ENCODE data around the gene CCDC3. TPM values are rescaled to one million over a fixed set of nuclear protein-coding genes. Genes with fewer than 3 reads are reported as not detected.

The CCDC3 gene
- total RNA-seq, 1 experiment from 2014 or later = not detected

GRCh38 chr10:12960941-12961340 lies 40.6 kb downstream of the CCDC3 start:
- no peak for TF ChIP-seq CTCF (IDR thresholded peaks at IDR 0.05; ENCODE audit: unreplicated experiment)
- H3K4me3 Mint-ChIP-seq (ENCODE audit: unreplicated experiment) = no peak overlapping the region
- H3K4me1 Mint-ChIP-seq (ENCODE audit: insufficient read depth, unreplicated experiment) = peaks cover 6% of the 10 kb centered on the region
- no peak overlapping the region for H3K27ac Mint-ChIP-seq (ENCODE audit: low read depth, unreplicated experiment)
- no peak for DNase-seq (ENCODE audit: unreplicated experiment)
- H3K36me3 Mint-ChIP-seq (ENCODE audit: insufficient read depth, unreplicated experiment) = no peaks in the 10 kb centered on the region
- CTCF ChIA-PET = no interaction called here
- H3K9me3 Mint-ChIP-seq (ENCODE audit: unreplicated experiment) = no peaks in the 10 kb centered on the region
- intact Hi-C loops (cut with micrococcal nuclease) = no loop called here
- no peaks in the 10 kb centered on the region for H3K27me3 Mint-ChIP-seq (ENCODE audit: insufficient read depth, unreplicated experiment)
- no TSS peak for BruUV-seq (replicated peaks)
- POLR2A ChIA-PET = no interaction called here

GRCh38 chr10:12960334-12960898 lies 41.1 kb downstream of the CCDC3 start:
- ChIA-PET CTCF (interaction anchor here (0.6 kb wide), 1 partner anchor 12 kb away, joined by 3 read pairs; no protein-coding TSS in a partner anchor), POLR2A (interaction anchor here (0.6 kb wide), 1 partner anchor 137 kb away, joined by 3 read pairs; no protein-coding TSS in a partner anchor)
- intact Hi-C loops (cut with micrococcal nuclease) = no loop called here
- no peak overlapping the region for H3K4me3 Mint-ChIP-seq (ENCODE audit: unreplicated experiment)
- H3K36me3 Mint-ChIP-seq (ENCODE audit: insufficient read depth, unreplicated experiment) = no peaks in the 10 kb centered on the region
- no peak for DNase-seq (ENCODE audit: unreplicated experiment)
- no TSS peak for BruUV-seq (replicated peaks)
- H3K27ac Mint-ChIP-seq (ENCODE audit: low read depth, unreplicated experiment) = no peak overlapping the region
- no peaks in the 10 kb centered on the region for H3K27me3 Mint-ChIP-seq (ENCODE audit: insufficient read depth, unreplicated experiment)
- H3K9me3 Mint-ChIP-seq (ENCODE audit: unreplicated experiment) = no peaks in the 10 kb centered on the region
- no peak for TF ChIP-seq CTCF (IDR thresholded peaks at IDR 0.05; ENCODE audit: unreplicated experiment)
- H3K4me1 Mint-ChIP-seq (ENCODE audit: insufficient read depth, unreplicated experiment) = peaks cover under 1% of the 10 kb centered on the region

- TF ChIP-seq CTCF (IDR thresholded peaks at IDR 0.05; ENCODE audit: unreplicated experiment) = no peak
- POLR2A ChIA-PET = no interaction called here
- DNase-seq (ENCODE audit: unreplicated experiment) = no peak
- H3K4me3 Mint-ChIP-seq (ENCODE audit: unreplicated experiment) = no peak overlapping the region
- no peaks in the 10 kb centered on the region for H3K27me3 Mint-ChIP-seq (ENCODE audit: insufficient read depth, unreplicated experiment)
- H3K9me3 Mint-ChIP-seq (ENCODE audit: unreplicated experiment) = no peaks in the 10 kb centered on the region
- CTCF ChIA-PET = interaction anchor here (1.1 kb wide), 1 partner anchor 17 kb away, joined by 3 read pairs; no protein-coding TSS in a partner anchor
- intact Hi-C loops (cut with micrococcal nuclease) = no loop called here
- H3K4me1 Mint-ChIP-seq (ENCODE audit: insufficient read depth, unreplicated experiment) = no peaks in the 10 kb centered on the region
- no peaks in the 10 kb centered on the region for H3K36me3 Mint-ChIP-seq (ENCODE audit: insufficient read depth, unreplicated experiment)
- no peak overlapping the region for H3K27ac Mint-ChIP-seq (ENCODE audit: low read depth, unreplicated experiment)
- no TSS peak for BruUV-seq (replicated peaks)
Measured at GRCh38 chr10:12958546-12959110, 42.9 kb downstream of the CCDC3 start.

GRCh38 chr10:12957081-12957480 lies 44.4 kb downstream of the CCDC3 start:
- no peaks in the 10 kb centered on the region for H3K36me3 Mint-ChIP-seq (ENCODE audit: insufficient read depth, unreplicated experiment)
- no peak for TF ChIP-seq CTCF (IDR thresholded peaks at IDR 0.05; ENCODE audit: unreplicated experiment)
- no peaks in the 10 kb centered on the region for H3K27me3 Mint-ChIP-seq (ENCODE audit: insufficient read depth, unreplicated experiment)
- no peaks in the 10 kb centered on the region for H3K9me3 Mint-ChIP-seq (ENCODE audit: unreplicated experiment)
- ChIA-PET POLR2A (interaction anchor here (1.2 kb wide), 1 partner anchor 28 kb away, joined by 3 read pairs; no protein-coding TSS in a partner anchor), CTCF (no interaction called here)
- no TSS peak for BruUV-seq (replicated peaks)
- no peak overlapping the region for H3K27ac Mint-ChIP-seq (ENCODE audit: low read depth, unreplicated experiment)
- no peak for DNase-seq (ENCODE audit: unreplicated experiment)
- H3K4me1 Mint-ChIP-seq (ENCODE audit: insufficient read depth, unreplicated experiment) = no peaks in the 10 kb centered on the region
- no peak overlapping the region for H3K4me3 Mint-ChIP-seq (ENCODE audit: unreplicated experiment)
- intact Hi-C loops (cut with micrococcal nuclease) = no loop called here

All from MCF 10A (cell line).